ENCODE measurements around the gene DBF4B. TPM values are rescaled to one million over a fixed set of nuclear protein-coding genes. Genes with fewer than 3 reads are reported as not detected.
"Not testable (repeated sequence)": the region's sequence is repeated elsewhere in the genome, so short reads cannot be mapped to it uniquely, and the experiment has no call there.

The DBF4B gene
- total RNA-seq, 1 donor from 2014 or later, result 16.4 TPM

DNA sequence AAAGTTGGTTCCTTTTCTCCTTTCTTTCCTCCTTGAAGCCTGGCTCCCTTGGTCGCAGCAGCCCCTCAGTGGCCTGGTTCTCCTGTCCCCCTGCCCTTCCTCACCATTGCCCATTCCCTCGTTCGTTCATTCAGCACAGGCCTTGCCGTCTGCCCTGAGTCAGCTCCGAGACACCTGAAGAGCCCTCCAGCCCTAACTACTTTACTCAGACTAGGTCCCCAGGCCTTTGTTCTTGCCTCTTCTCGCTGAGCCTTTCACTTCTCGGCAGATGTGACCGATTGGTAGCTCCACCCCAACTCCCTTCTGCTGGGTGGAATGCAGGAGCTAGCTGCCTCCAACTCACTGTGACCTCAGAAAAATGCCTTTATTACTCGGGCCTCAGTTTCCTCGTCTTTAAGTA, 43.3 kb downstream of the DBF4B start:
- H3K79me2 ChIP-seq (ENCODE audit: low read depth), result no peaks in the 10 kb centered on the region
- no peaks in the 10 kb centered on the region for H3K9me3 Mint-ChIP-seq
- no peak overlapping the region for H3K4me2 ChIP-seq

DNA sequence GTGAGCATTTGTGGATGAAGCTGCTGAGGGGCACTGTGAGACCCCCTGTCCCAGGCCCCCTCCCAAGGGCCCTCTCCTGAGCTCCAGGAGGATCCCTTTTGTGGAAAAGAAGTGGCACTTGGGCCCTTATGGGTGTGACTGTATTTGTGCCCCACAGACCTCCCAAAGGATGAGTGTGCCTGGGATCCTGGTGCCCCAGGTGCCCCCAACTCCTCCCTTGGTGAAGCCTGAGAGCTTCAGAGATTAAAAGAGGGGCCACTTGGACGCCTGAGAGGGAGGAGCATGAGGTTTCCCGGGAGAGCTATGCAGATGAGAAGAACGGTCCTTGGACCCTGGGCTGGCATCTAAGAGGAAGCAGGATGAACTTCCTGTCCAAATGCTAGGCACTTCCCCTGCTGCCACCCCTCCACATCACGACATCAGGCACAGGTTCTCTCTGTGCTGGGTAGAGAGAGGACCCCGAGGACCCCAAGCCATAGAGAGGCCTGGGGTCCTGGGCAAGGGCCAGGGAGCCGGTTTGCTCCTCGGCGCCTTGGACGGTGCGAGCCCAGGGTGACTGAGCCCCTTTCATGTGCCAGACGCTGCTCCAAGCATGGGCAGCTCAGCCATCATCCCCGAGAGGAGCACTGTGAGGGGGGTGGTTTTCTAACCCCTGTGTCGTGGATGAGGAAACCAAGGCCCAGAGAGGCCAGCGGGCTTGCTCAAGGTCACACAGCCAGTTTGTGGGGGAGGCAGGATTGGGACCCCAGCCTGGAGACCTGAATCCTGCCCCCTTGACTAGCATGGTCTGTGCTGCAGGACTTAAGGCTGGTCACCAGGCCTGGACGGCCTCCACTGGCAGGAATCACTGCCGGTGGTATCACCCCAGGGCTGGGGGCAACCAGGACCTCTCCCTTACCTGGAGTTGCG, 44.7 kb downstream of the DBF4B start:
- peaks cover 17% of the 10 kb centered on the region for H3K4me1 Mint-ChIP-seq
- no peak overlapping the region for H3K27ac Mint-ChIP-seq
- peaks cover 3% of the 10 kb centered on the region for H3F3A ChIP-seq (ENCODE audit: low read depth)
- no peaks in the 10 kb centered on the region for H3K27me3 Mint-ChIP-seq (ENCODE audit: insufficient read depth, low read depth)
- H3K36me3 Mint-ChIP-seq, result peaks cover 8% of the 10 kb centered on the region
- no peaks in the 10 kb centered on the region for H3K9me3 Mint-ChIP-seq
- no peak overlapping the region for H3K4me3 Mint-ChIP-seq
- no peak for DNase-seq (ENCODE audit: low spot score)
- no peaks in the 10 kb centered on the region for H3K36me3 ChIP-seq
- no peak overlapping the region for H3K4me2 ChIP-seq
- H3K4me3 ChIP-seq, result no peak overlapping the region
- H3K4me1 ChIP-seq, result peaks cover under 1% of the 10 kb centered on the region
- no peak overlapping the region for H3K9ac ChIP-seq
- no peaks in the 10 kb centered on the region for H3K79me2 ChIP-seq (ENCODE audit: low read depth)
- no peaks in the 10 kb centered on the region for H3K9me3 ChIP-seq (ENCODE audit: low read depth)
- no peak overlapping the region for H2AFZ ChIP-seq (replicated peaks)
- no peak overlapping the region for H3K27ac ChIP-seq
- H4K20me1 ChIP-seq (ENCODE audit: low read depth), result no peaks in the 10 kb centered on the region
- TF ChIP-seq, protein P1, sequence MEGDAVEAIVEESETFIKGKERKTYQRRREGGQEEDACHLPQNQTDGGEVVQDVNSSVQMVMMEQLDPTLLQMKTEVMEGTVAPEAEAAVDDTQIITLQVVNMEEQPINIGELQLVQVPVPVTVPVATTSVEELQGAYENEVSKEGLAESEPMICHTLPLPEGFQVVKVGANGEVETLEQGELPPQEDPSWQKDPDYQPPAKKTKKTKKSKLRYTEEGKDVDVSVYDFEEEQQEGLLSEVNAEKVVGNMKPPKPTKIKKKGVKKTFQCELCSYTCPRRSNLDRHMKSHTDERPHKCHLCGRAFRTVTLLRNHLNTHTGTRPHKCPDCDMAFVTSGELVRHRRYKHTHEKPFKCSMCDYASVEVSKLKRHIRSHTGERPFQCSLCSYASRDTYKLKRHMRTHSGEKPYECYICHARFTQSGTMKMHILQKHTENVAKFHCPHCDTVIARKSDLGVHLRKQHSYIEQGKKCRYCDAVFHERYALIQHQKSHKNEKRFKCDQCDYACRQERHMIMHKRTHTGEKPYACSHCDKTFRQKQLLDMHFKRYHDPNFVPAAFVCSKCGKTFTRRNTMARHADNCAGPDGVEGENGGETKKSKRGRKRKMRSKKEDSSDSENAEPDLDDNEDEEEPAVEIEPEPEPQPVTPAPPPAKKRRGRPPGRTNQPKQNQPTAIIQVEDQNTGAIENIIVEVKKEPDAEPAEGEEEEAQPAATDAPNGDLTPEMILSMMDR (IDR thresholded peaks at IDR 0.05), result no peak
- no peak for TF ChIP-seq EZH2phosphoT487 (IDR thresholded peaks at IDR 0.05)
- TF ChIP-seq EZH2 (IDR thresholded peaks at IDR 0.05), result no peak
- peaks cover 19% of the 10 kb centered on the region for H3K27me3 ChIP-seq

More for the DNA sequence above, 43.3 kb downstream of the DBF4B start:
- H2AFZ ChIP-seq (replicated peaks), result no peak overlapping the region
- TF ChIP-seq, protein P1 (IDR thresholded peaks at IDR 0.05), result no peak
- TF ChIP-seq EZH2 (IDR thresholded peaks at IDR 0.05) (no peak), EZH2phosphoT487 (IDR thresholded peaks at IDR 0.05) (no peak)
- no peak overlapping the region for H3K4me3 Mint-ChIP-seq
- H3K27me3 ChIP-seq, result peaks cover 5% of the 10 kb centered on the region
- no peak overlapping the region for H3K27ac Mint-ChIP-seq
- no peaks in the 10 kb centered on the region for H3F3A ChIP-seq (ENCODE audit: low read depth)
- no peak for DNase-seq (ENCODE audit: low spot score)
- H3K9ac ChIP-seq, result no peak overlapping the region
- H3K4me1 ChIP-seq, result no peaks in the 10 kb centered on the region
- no peaks in the 10 kb centered on the region for H4K20me1 ChIP-seq (ENCODE audit: low read depth)
- no peaks in the 10 kb centered on the region for H3K36me3 ChIP-seq
- H3K36me3 Mint-ChIP-seq, result peaks cover 10% of the 10 kb centered on the region
- H3K4me3 ChIP-seq, result no peak overlapping the region
- H3K4me1 Mint-ChIP-seq, result peaks cover 17% of the 10 kb centered on the region
- no peak overlapping the region for H3K27ac ChIP-seq
- H3K27me3 Mint-ChIP-seq (ENCODE audit: insufficient read depth, low read depth), result no peaks in the 10 kb centered on the region
- H3K9me3 ChIP-seq (ENCODE audit: low read depth), result no peaks in the 10 kb centered on the region

DNA sequence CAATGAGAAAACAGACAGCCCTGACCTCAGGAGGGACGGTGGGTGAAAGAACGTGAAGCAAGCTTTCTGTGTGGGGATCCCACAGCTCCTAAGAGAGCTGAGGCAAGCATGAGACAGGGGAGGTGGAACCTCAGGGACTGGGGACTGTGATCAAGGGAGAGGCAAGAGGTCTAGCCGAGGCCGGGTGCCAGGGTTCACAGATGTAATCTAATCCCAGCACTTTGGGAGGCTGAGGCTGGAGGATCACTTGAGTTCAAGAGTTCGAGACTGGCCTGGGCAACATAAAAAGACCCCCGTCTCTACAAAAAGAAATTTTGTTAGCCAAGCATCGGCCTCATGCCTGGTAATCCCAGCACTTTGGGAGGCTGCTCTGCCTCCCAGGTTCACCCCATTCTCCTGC, 45.8 kb downstream of the DBF4B start:
- no peak overlapping the region for H2AFZ ChIP-seq (replicated peaks)
- no peak overlapping the region for H3K4me2 ChIP-seq
- H3K27ac ChIP-seq, result no peak overlapping the region
- H3K4me3 ChIP-seq, result no peak overlapping the region
- H3K9ac ChIP-seq, result no peak overlapping the region
- peaks cover 9% of the 10 kb centered on the region for H3F3A ChIP-seq (ENCODE audit: low read depth)
- Mint-ChIP-seq H3K9me3 (no peaks in the 10 kb centered on the region), H3K27me3 (ENCODE audit: insufficient read depth, low read depth) (no peaks in the 10 kb centered on the region), H3K4me3 (no peak overlapping the region), H3K4me1 (peaks cover 12% of the 10 kb centered on the region), H3K36me3 (peaks cover 8% of the 10 kb centered on the region), H3K27ac (no peak overlapping the region)
- TF ChIP-seq, protein P1 (IDR thresholded peaks at IDR 0.05), result no peak
- TF ChIP-seq EZH2 (IDR thresholded peaks at IDR 0.05), result no peak
- TF ChIP-seq EZH2phosphoT487 (IDR thresholded peaks at IDR 0.05), result no peak
- DNase-seq (ENCODE audit: low spot score), result no peak
- H3K9me3 ChIP-seq (ENCODE audit: low read depth), result no peaks in the 10 kb centered on the region
- H3K27me3 ChIP-seq, result peaks cover 29% of the 10 kb centered on the region
- no peaks in the 10 kb centered on the region for H3K36me3 ChIP-seq
- peaks cover 4% of the 10 kb centered on the region for H3K4me1 ChIP-seq
- H3K79me2 ChIP-seq (ENCODE audit: low read depth), result no peaks in the 10 kb centered on the region
- H4K20me1 ChIP-seq (ENCODE audit: low read depth), result no peaks in the 10 kb centered on the region

DNA sequence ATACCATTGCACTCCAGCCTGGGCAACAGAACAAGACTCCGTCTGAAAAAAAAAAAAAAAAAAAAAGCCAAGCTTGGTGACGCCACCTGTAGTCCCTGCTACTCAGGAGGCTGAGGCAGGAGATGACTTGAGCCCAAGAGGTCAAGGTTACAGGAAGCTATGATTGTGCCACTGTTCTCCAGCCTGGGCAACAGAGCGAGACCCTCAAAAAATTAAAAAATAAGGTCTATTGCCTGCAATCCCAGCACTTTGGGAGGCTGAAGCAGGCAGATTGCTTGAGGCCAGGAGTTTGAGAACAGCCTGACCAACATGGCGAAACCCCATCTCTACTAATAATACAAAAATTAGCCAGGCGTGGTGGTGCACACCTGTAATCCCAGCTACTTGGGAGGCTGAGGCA, 46.7 kb downstream of the DBF4B start:
- not testable (repeated sequence) for H3K9me3 Mint-ChIP-seq; H3K4me3 ChIP-seq; H3K36me3 Mint-ChIP-seq; H4K20me1 ChIP-seq (ENCODE audit: low read depth); H3K4me3 Mint-ChIP-seq; DNase-seq (ENCODE audit: low spot score); H3K27ac ChIP-seq; H3K27me3 Mint-ChIP-seq (ENCODE audit: insufficient read depth, low read depth); H3F3A ChIP-seq (ENCODE audit: low read depth); H3K4me1 Mint-ChIP-seq; H3K27ac Mint-ChIP-seq; H3K79me2 ChIP-seq (ENCODE audit: low read depth); H3K36me3 ChIP-seq; H3K9ac ChIP-seq; H3K4me2 ChIP-seq; H2AFZ ChIP-seq (replicated peaks); H3K9me3 ChIP-seq (ENCODE audit: low read depth)
- Histone ChIP-seq H3K4me1 (peaks cover 14% of the 10 kb centered on the region), H3K27me3 (peaks cover 38% of the 10 kb centered on the region)

All from neural progenitor cell (in vitro differentiated cells).